ENCODE data around the gene KRTAP5-6.

Gene KRTAP5-6, protein sequence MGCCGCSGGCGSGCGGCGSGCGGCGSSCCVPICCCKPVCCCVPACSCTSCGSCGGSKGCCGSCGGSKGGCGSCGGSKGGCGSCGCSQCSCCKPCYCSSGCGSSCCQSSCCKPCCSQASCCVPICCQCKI

DNA sequence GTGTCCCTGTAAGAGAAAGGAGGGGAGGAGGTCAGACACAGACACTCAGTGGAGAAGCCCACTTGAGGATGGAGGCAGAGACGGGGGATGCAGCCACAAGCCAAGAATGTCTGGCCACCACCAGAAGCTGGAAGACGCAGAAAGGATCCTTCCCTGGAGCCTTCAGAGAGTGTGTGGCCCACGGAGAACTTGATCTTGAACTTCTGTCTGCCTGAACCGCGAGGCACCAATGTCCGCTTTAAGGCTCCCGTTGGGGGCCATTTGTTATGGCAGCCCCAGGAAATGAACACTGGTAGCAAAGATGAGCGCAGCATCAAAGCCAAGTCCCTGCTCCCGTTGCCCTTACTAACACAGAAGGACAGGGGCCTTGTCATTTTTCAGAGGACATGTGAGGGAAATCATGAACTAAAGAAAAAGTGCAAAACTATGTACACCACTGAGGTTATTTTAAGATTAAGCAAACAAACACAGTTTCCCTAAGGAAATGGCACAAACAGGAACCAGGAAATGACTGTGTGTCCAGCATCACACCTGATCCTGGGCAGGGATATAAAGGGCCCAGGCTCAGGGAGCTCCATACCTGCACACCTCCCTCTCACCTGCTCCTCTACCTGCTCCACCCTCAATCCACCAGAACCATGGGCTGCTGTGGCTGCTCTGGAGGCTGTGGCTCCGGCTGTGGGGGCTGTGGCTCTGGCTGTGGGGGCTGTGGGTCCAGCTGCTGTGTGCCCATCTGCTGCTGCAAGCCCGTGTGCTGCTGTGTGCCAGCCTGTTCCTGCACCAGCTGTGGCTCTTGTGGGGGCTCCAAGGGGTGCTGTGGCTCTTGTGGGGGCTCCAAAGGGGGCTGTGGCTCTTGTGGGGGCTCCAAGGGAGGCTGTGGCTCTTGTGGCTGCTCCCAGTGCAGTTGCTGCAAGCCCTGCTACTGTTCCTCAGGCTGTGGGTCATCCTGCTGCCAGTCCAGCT is at the start of gene KRTAP5-6:
Gene KRTAP5-6, plus strand, starts transcription at position 588 of the 963 bp plus-strand sequence. Its CDS starts 51 bp downstream, at position 639.
- Histone ChIP-seq H4K20me1 (ENCODE audit: insufficient read depth, low read length, poor library complexity, severe bottlenecking) (no peaks in the 10 kb centered on the region), H3F3A (ENCODE audit: low read depth) (peaks cover 17% of the 10 kb centered on the region), H3K4me2 (ENCODE audit: low read depth, low read length, poor library complexity, severe bottlenecking) (no peak within 1 kb of the TSS), H3K4me1 (ENCODE audit: insufficient read depth, low read length, poor library complexity, severe bottlenecking) (peaks cover 42% of the 10 kb centered on the region), H3K9me3 (ENCODE audit: insufficient read depth, low read depth, low read length) (peaks cover 2% of the 10 kb centered on the region; the same call in 1 of the 2 replicates), H3K36me3 (ENCODE audit: insufficient read depth, low read length) (no peaks in the 10 kb centered on the region), H3K9me2 (replicated peaks; ENCODE audit: low read depth, low read length) (no peaks in the 10 kb centered on the region), H3K9ac (ENCODE audit: low read depth, low read length, poor library complexity, severe bottlenecking) (no peak within 1 kb of the TSS), H3K4me3 (ENCODE audit: low read length, poor library complexity, severe bottlenecking) (no peak within 1 kb of the TSS), H3K27me3 (ENCODE audit: insufficient read depth, low read length, poor library complexity, severe bottlenecking) (no peaks in the 10 kb centered on the region), H3K79me2 (ENCODE audit: insufficient read depth, low read length) (no peaks in the 10 kb centered on the region), H2AFZ (ENCODE audit: low read length) (no peak within 1 kb of the TSS)
- no peak for TF ChIP-seq EZH2phosphoT487 (IDR thresholded peaks at IDR 0.05; ENCODE audit: borderline replicate concordance)
- TF ChIP-seq, protein P1, sequence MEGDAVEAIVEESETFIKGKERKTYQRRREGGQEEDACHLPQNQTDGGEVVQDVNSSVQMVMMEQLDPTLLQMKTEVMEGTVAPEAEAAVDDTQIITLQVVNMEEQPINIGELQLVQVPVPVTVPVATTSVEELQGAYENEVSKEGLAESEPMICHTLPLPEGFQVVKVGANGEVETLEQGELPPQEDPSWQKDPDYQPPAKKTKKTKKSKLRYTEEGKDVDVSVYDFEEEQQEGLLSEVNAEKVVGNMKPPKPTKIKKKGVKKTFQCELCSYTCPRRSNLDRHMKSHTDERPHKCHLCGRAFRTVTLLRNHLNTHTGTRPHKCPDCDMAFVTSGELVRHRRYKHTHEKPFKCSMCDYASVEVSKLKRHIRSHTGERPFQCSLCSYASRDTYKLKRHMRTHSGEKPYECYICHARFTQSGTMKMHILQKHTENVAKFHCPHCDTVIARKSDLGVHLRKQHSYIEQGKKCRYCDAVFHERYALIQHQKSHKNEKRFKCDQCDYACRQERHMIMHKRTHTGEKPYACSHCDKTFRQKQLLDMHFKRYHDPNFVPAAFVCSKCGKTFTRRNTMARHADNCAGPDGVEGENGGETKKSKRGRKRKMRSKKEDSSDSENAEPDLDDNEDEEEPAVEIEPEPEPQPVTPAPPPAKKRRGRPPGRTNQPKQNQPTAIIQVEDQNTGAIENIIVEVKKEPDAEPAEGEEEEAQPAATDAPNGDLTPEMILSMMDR (conservative IDR thresholded peaks at IDR 0.05; ENCODE audit: low read length): no peak

DNA sequence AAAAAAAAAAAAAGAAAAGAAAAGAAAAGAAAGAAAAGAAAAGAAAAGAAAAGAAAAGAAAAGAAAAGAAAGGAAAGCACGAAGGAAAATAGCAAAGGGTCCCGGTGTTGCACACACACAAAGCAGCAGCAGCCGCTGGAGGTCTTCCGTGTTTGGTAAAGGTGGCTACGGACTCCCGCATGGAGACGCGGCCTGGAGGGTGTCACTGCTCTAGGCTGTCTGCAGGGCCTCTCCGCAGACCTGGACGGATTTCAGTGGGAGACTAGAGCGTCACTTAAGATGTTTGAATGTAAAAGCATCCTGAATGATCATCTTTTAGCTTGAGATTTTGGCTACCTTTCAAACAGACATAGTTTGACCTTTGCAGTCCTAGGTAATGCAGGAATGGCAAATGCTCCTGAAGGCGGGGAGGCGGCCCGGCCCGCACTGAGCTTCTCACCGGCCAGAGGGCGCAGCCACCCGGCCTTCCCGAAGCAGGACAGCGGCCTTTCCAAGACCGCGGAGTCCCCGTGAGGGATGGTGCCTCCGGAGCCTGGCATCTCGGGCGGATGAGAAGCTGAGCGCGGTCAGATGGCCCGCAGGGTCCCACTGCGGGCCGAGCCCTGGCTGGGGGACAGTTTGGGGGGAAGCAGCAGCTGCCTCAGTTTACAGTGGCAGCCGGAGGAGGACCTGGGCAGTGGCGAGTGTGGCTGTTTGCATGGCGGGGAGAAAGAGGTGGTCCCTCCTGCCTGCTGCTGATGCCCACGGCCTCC is 48.9 kb upstream of the KRTAP5-6 start:
- no peaks in the 10 kb centered on the region for H3K27me3 ChIP-seq (ENCODE audit: insufficient read depth, low read length, poor library complexity, severe bottlenecking)
- no peak overlapping the region for H3K4me3 ChIP-seq (ENCODE audit: low read length, poor library complexity, severe bottlenecking)
- TF ChIP-seq, protein P1 (conservative IDR thresholded peaks at IDR 0.05; ENCODE audit: low read length): no peak
- no peak for TF ChIP-seq EZH2phosphoT487 (IDR thresholded peaks at IDR 0.05; ENCODE audit: borderline replicate concordance)

DNA sequence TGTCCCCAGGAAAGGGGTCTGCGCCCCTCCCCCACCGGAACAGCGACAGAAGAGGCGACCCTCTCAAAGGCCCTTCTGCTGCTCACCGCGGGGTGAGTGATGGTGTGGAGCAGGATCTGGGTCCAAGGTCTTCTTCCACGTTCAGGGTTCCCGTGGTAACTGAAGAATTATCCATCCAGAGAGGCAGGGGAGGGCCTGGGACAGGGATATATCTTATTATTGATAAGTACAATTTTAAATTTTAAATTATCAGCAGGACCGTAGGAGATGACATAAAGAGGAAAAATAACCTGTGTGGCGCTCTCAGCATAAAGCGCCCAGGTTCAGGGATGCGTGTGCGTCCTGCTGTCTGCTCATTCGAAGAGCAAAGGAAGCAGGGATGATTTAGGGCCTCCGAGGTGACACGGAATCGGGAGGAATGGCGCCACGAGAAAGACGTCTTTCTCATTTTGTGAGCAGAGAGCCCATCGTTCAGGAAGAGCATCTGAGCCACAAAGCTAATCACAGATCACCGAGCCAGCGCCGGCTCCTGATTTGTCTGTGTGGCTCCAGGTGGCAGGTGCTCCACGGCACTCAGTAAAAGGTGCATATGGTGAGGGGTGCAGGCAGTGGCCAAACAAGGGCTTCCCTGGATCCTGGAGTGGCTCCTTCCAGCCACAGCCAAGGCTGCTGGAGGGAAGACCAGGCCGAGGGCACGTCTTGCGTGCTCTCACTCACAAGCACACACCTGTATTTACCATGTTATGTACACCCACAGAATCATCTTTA is 48.2 kb upstream of the KRTAP5-6 start:
- no peaks in the 10 kb centered on the region for H3K4me1 ChIP-seq (ENCODE audit: insufficient read depth, low read length, poor library complexity, severe bottlenecking)
- no peak overlapping the region for H3K4me2 ChIP-seq (ENCODE audit: low read depth, low read length, poor library complexity, severe bottlenecking)
- TF ChIP-seq, protein P1 (conservative IDR thresholded peaks at IDR 0.05; ENCODE audit: low read length): no peak
- no peak for TF ChIP-seq EZH2phosphoT487 (IDR thresholded peaks at IDR 0.05; ENCODE audit: borderline replicate concordance)
- H3K27me3 ChIP-seq (ENCODE audit: insufficient read depth, low read length, poor library complexity, severe bottlenecking): no peaks in the 10 kb centered on the region
- no peaks in the 10 kb centered on the region for H4K20me1 ChIP-seq (ENCODE audit: insufficient read depth, low read length, poor library complexity, severe bottlenecking)
- H3F3A ChIP-seq (ENCODE audit: low read depth): no peaks in the 10 kb centered on the region
- no peaks in the 10 kb centered on the region for H3K9me3 ChIP-seq (ENCODE audit: insufficient read depth, low read depth, low read length)
- H3K79me2 ChIP-seq (ENCODE audit: insufficient read depth, low read length): no peaks in the 10 kb centered on the region
- no peak overlapping the region for H3K9ac ChIP-seq (ENCODE audit: low read depth, low read length, poor library complexity, severe bottlenecking)
- no peak overlapping the region for H3K4me3 ChIP-seq (ENCODE audit: low read length, poor library complexity, severe bottlenecking)
- no peaks in the 10 kb centered on the region for H3K9me2 ChIP-seq (replicated peaks; ENCODE audit: low read depth, low read length)
- no peaks in the 10 kb centered on the region for H3K36me3 ChIP-seq (ENCODE audit: insufficient read depth, low read length)
- H2AFZ ChIP-seq (ENCODE audit: low read length): no peak overlapping the region

More for the DNA sequence above, 48.9 kb upstream of the KRTAP5-6 start:
- no peaks in the 10 kb centered on the region for H3K36me3 ChIP-seq (ENCODE audit: insufficient read depth, low read length)
- no peak overlapping the region for H2AFZ ChIP-seq (ENCODE audit: low read length)
- H3K9me2 ChIP-seq (replicated peaks; ENCODE audit: low read depth, low read length): no peaks in the 10 kb centered on the region
- no peaks in the 10 kb centered on the region for H3K79me2 ChIP-seq (ENCODE audit: insufficient read depth, low read length)
- no peaks in the 10 kb centered on the region for H3K9me3 ChIP-seq (ENCODE audit: insufficient read depth, low read depth, low read length)
- H3F3A ChIP-seq (ENCODE audit: low read depth): no peaks in the 10 kb centered on the region
- H3K9ac ChIP-seq (ENCODE audit: low read depth, low read length, poor library complexity, severe bottlenecking): no peak overlapping the region
- H4K20me1 ChIP-seq (ENCODE audit: insufficient read depth, low read length, poor library complexity, severe bottlenecking): no peaks in the 10 kb centered on the region
- H3K4me2 ChIP-seq (ENCODE audit: low read depth, low read length, poor library complexity, severe bottlenecking): no peak overlapping the region
- no peaks in the 10 kb centered on the region for H3K4me1 ChIP-seq (ENCODE audit: insufficient read depth, low read length, poor library complexity, severe bottlenecking)
